Activated CD4-positive, alpha-beta T cell treated with anti-CD3 and anti-CD28 coated beads, Interleukin-2, Interleukin-6, amounts not matched to agents 100 ng/mL and 50 ng/mL, durations not matched to agents 16 hours and 8 hours (primary cell): ENCODE results near the gene FBXO46.

Source experiments
- DNase-seq: peaks from one replicate; pipeline ENCODE4 v3.0.0-alpha.2; 2020

FBXO46 gene

GRCh38 chr19:45681391-45682015 lies 49.2 kb downstream of the FBXO46 start:
- DNase-seq: peak; percentile 94

GRCh38 chr19:45677351-45678230 lies 53.1 kb downstream of the FBXO46 start:
- peak; percentile 84 for DNase-seq

DNA sequence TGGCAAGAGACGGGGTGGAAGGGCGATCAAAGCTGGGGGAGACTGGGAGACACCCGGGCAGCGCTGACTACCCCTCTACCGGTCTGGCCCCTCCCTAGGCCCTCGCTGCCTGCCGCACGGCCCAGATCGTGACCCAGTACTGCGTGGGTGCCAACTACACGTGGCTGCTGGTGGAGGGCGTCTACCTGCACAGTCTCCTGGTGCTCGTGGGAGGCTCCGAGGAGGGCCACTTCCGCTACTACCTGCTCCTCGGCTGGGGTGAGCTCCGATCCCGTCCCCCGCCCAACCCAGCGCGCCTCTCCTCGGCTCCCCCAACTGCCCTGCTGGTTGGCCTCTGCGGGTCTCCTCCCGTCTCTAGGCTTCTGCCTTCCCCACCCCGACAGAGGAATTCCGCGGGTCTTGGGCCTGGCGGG lies 53.8 kb downstream of the FBXO46 start:
- peak; percentile 28 for DNase-seq

- no peak for DNase-seq
Measured at GRCh38 chr19:45674946-45675345, 55.8 kb downstream of the FBXO46 start.

GRCh38 chr19:45670670-45671453 lies 59.8 kb downstream of the FBXO46 start:
- peak; percentile 91 for DNase-seq

DNA sequence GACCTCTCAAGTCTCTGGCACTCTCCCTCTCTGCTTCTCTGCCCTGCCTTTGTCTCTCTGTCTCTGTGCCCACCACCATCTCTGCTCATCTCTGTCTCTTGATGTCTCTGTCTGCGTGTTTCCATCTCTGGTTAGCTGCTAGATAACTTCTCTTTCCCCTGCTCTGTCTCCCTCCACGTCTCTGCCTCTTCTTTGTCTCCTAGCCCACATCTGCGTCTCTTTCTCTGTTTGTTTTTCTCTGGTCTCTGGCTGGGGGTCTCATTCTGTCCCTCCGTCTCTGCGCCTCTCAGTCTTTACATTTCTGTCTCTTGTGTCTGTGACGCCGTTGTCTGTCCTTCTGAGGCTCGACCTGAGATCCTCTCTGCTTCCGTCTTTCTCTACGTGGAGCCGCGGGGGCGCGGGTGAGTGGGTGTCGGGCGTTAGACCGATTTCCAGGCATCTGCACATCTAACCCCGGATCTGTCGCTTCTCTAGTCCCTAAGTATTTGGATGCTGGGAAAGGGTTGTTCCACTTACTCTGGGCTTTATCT lies 62.3 kb downstream of the FBXO46 start:
- no peak for DNase-seq

DNA sequence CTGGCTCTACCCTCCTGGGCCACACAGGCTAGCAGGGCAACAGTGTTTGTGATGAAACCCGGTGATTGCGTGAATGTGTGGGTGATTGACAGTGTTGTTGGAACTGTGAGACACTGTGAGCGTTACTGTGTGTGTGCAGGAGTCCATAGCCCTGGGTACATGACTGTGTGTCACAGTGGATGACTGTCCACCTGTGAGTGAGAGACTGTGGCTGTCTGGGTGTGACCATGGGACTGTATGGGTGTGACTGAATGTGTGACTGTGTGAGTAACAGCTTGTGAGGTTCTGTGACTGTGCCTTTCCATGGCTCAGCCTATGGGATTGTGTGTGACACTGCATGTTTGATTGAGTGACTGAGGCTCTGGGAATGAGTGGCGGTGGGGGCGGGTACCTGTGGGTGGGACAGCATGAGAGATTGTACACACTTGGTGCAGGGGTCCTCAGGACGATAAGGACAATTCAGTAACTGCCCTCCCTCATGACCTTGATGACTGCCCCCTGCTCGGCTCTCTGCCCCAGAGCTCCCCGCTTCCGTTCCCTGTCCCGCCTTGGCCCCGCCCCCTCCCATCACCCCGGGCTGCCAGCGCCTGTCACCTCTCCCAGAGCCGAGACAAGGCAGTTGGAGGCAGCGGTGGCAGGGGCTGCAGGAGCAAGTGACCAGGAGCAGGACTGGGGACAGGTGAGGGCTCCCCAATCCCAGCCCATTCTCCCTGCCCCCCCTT lies 62.9 kb downstream of the FBXO46 start, which contains the start of gene GIPR:
Gene GIPR, plus strand, starts transcription at position 602 of the 722 bp plus-strand sequence. CDS start 1,300 bp downstream, outside the sequence.
- DNase-seq: peak; percentile 79

GRCh38 chr19:45664575-45664974 lies 66.1 kb downstream of the FBXO46 start:
- DNase-seq: no peak

DNA sequence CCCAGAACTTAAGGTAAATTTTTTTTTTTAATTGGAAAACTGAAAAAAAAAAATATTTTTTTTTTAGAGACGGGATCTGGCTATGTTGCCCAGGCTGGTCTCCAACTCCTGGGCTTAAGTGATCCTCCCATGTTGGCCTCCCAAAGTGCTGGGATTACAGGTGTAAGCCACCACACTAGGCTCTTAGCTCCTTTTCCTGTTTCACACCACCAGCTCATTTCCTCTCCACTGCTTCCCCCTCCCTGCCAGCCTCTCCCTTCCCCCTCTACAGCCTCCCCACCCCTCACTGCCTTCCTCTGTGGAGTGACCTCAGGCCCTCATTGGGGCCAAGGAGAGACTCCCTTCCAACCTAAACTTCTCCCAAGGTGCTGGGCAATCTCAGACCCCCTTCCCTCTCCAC lies 66.9 kb downstream of the FBXO46 start:
- DNase-seq: no peak

GRCh38 chr19:45660636-45661035 lies 70.1 kb downstream of the FBXO46 start:
- DNase-seq: no peak
